H1 (cell line): ENCODE results near the gene BUD23. TPM values are rescaled to one million over a fixed set of nuclear protein-coding genes. Genes with fewer than 3 reads are reported as not detected.

Experiments
- CHD7 ChIP-seq: fragments of 300-600 bp; sonication (generic); IDR thresholded peaks from 2 replicates; pipeline ENCODE4 v1.7.1; 2012; ENCODE audit warnings: low read length, moderate library complexity, mild to moderate bottlenecking, inconsistent platforms; ENCODE audit not compliant: insufficient replicate concordance
- polyA plus RNA-seq, 7 experiments: library from polyadenylated mRNA; depleted of rRNA in 3 of 7; stranded (reverse) in 5 of 7; unstranded in 2 of 7; fragments of >200 nt in 5 of 7; fragments of 200-250 nt in 2 of 7; gene quantifications; 1 replicate in 5 of 7; 2 replicates in 1 of 7; 4 replicates in 1 of 7; pipeline versions ENCODE4 v1.2.1 to v1.2.3, GENCODE V29; 2011 to 2013; ENCODE audit warnings: missing spikeins in 2 of 7, mixed read lengths in 2 of 7
- total RNA-seq: library from RNA; stranded (reverse); fragmentation: NEBNext Ultra II Directional; extraction: Animal tissue kit (Norgen Biotek cat#: 25700); gene quantifications from 2 replicates; pipeline ENCODE4 v1.2.1, GENCODE V29; 2021

Gene BUD23
- total and polyA plus RNA-seq, 2 of the 8 experiments (the other 6 are each of a cell fraction or from before 2014, with no cell fraction given), result 72.3 to 78.4 TPM

GRCh38 chr7:73730485-73730884 lies 47.1 kb downstream of the BUD23 start (continued):
- no peak for TF ChIP-seq CHD7
